CD4-positive, alpha-beta T cell treated with Interleukin-17A for 4 hours (primary cell): ENCODE data around the gene TBCK.
A peak's percentile ranks its signal among the peaks of the same experiment; 100 is the strongest.
"Not testable (repeated sequence)": the region's sequence is repeated elsewhere in the genome, so short reads cannot be mapped to it uniquely, and the experiment has no call there.

ENCODE experiments used
- DNase-seq: peaks from one replicate; pipeline ENCODE4 v3.0.0-alpha.2; 2020; ENCODE audit warnings: mixed read lengths

Gene TBCK

GRCh38 chr4:106315968-106316772, at the start of gene TBCK, which contains the start of gene AIMP1:
TBCK (minus strand) TSS chr4:106316209; CDS start chr4:106308960, 7,249 bp downstream.
AIMP1 (plus strand) TSS chr4:106316550; CDS start chr4:106325010, 8,460 bp downstream.
- peak; percentile 84 for DNase-seq

GRCh38 chr4:106365613-106366012, 49.6 kb upstream of the TBCK start:
- no peak for DNase-seq

- no peak for DNase-seq
Measured at GRCh38 chr4:106364282-106364681, 48.3 kb upstream of the TBCK start.

GRCh38 chr4:106362086-106362825, 46.2 kb upstream of the TBCK start:
- no peak for DNase-seq

- DNase-seq: no peak
Measured at GRCh38 chr4:106358899-106359298, 42.9 kb upstream of the TBCK start.

GRCh38 chr4:106355193-106355592, 39.2 kb upstream of the TBCK start:
- no peak for DNase-seq

DNA sequence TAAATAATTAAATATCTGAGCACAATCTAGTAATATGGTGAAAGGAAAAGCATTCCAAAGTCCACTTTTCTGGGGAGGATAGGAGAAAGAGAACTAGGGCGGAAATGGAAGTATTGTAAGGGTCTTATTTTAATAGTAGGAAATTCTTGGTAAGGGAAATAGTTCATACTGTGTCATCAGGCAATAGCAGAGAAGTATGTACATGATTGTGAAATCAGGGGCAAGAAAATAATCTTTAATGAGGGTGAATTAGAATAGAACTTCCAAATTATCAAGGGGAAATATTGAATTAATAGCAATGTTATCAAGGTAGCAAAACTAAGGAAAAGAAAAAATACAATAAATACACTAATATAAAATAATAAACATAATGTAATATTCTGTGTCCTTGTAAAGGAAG, 37.8 kb upstream of the TBCK start:
- DNase-seq: no peak

- DNase-seq: no peak
Measured at GRCh38 chr4:106351016-106351415, 35.0 kb upstream of the TBCK start.

GRCh38 chr4:106347167-106347566, 31.2 kb upstream of the TBCK start:
- DNase-seq: no peak

- DNase-seq: no peak
Measured at GRCh38 chr4:106344647-106344970, 28.6 kb upstream of the TBCK start.

DNA sequence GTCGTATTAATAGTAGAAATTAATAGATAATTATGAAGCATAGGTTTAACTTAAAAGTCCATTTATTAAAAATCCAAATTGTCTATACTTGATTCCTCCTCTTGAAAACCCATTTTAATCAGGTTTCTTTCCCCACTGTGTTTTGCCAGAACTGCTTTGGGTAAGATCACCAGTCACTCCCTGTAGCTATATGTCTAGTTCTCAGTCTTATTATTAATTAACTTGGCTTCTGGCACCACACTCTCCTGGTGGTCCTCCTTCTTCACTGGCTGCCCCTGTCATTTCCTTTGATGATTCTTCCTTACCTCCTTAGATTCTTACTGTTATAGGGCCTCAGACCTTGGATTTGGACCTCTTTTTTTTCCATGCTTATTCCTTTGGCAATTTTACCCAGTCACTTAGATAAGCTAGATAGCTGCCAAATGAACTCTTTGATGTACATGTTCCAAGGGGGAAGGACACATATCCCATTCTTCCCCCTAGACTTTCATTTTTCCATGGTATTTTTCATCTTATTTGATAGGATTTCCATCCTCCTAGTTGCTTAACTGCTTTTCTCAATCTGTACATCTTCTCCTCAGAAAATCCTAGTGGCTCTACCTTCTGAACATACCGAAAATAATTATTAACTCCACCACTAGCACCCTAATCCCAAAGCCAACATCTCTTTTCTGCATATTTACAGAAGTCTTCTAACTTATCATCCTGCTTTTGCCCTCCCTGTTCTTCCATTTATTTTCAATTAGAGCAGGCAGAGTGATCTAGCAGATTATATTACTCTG, 28.0 kb upstream of the TBCK start:
- DNase-seq: no peak

GRCh38 chr4:106340774-106341173, 24.8 kb upstream of the TBCK start:
- no peak for DNase-seq

- DNase-seq: no peak
Measured at GRCh38 chr4:106339431-106339830, 23.4 kb upstream of the TBCK start.

GRCh38 chr4:106338671-106339070, 22.7 kb upstream of the TBCK start:
- DNase-seq: no peak

DNA sequence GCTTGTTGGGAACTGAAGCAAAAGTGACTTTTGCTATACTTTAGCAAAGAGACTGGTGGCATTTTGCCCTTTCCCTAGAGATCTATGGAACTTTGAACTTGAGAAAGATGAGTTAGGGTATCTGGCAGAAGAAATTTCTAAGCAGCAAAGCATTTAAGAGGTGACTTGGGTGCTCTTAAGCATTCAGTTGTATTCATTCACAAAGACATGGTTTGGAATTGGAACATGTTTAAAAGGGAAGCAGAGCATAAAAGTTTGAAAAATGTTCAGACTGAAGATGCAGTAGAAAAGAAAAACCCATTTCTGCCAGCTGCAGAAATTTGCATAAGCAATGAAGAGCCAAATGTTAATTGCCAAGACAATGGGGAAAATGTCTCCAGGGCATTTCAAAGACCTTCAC, 21.9 kb upstream of the TBCK start:
- DNase-seq: no peak

DNA sequence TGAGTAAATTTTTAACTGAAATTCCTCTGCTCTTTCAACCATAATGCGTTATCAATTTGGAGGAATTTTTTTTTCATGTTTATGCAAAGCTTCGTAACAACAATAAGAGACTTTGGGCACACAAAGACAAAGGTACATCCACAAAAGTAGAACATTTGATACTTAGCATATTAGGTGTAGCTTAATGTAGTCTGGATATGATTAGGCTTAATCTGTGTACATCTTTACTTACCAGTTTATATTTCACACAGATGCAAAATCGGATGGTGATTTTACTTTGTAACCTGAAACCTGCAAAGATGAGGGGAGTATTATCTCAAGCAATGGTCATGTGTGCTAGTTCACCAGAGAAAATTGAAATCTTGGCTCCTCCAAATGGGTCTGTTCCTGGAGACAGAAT, 20.6 kb upstream of the TBCK start:
- DNase-seq: no peak

GRCh38 chr4:106334741-106335470, 18.9 kb upstream of the TBCK start:
- no peak for DNase-seq

DNA sequence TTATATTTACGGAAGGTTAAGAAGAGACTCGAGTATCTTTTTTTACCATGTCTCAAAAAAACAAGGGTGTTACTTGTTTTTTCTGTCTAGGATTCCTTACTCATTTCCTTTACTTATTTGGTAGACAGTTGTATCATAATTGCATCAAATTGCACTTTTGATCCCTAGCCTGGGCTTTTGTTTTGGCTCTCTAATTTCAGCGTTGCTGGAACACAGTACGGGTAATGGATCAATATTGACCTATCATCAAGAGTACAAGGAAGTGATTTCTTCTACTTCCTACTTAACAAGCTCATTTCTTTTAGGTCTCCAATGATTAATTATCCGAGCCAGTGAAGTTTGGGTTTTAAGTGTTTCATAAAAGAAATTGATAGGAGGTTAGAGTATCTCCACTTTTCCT, 17.2 kb upstream of the TBCK start:
- no peak for DNase-seq

DNA sequence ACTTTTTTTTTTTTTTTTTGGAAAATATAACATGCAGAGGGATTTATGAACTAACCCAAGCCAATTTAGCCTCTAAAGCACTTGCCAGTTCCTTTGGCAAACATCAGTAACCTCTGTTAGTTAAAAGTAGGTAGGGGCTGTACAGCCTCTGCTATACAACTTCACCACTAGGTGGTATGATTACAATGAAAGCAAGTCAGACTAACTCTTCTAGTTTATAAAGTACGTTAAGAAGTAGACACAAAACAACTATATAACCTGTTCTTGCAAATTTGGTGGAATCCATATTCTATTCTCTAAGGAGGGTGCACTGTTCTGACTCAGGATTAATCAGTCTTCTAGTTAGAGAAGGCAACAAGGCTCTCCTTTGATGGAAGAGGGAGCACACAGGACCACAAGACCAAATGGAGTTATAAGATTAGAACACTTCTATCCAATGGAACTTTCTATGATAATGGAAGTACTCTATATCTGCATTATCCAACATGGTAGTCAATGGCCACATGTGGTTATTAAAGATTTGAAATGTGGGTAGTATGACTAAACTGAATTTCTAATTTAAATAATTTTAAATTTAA, 13.1 kb upstream of the TBCK start:
- no peak for DNase-seq

DNA sequence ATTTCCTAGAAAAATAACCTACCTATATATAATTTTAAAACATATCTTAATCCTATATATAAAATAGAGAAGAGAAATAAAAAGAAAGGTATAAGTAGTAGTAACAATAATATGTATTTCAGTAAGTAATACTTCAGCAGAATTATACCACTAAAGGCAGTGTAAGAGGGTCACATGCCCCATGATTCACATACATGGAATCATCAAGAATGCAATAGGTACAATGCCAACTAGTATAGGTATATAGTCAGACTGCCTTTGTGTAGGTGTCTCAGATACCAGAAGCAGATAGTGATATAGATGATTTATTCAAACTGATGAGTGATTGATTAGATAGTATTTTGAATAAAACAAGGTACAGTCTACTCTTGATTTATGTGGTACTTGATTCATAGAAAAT, 9.8 kb upstream of the TBCK start:
- DNase-seq: no peak

GRCh38 chr4:106323119-106323518, 7.1 kb upstream of the TBCK start:
- DNase-seq: no peak

DNA sequence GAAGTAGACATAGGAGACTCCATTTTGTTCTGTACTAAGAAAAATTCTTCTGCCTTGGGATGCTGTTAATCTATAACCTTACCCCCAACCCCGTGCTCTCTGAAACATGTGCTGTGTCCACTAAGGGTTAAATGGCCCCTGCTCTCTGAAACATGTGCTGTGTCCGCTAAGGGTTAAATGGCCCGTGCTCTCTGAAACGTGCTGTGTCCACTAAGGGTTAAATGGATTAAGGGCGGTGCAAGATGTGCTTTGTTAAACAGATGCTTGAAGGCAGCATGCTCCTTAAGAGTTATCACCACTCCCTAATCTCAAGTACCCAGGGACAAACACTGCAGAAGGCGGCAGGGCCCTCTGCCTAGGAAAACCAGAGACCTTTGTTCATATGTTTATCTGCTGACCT, 5.8 kb upstream of the TBCK start:
- not testable (repeated sequence) for DNase-seq
